OCI-M2 (cell line): ENCODE results near the gene MT2A.
A peak's percentile ranks its signal among the peaks of the same experiment; 100 is the strongest.
"Not testable (repeated sequence)": the region's sequence is repeated elsewhere in the genome, so short reads cannot be mapped to it uniquely, and the experiment has no call there.

Experiments
- DNase-seq: peaks from one replicate; lab custom pipeline; 2025; ENCODE audit not compliant: unreplicated experiment; lab: John Stamatoyannopoulos, UW

The MT2A gene

DNA sequence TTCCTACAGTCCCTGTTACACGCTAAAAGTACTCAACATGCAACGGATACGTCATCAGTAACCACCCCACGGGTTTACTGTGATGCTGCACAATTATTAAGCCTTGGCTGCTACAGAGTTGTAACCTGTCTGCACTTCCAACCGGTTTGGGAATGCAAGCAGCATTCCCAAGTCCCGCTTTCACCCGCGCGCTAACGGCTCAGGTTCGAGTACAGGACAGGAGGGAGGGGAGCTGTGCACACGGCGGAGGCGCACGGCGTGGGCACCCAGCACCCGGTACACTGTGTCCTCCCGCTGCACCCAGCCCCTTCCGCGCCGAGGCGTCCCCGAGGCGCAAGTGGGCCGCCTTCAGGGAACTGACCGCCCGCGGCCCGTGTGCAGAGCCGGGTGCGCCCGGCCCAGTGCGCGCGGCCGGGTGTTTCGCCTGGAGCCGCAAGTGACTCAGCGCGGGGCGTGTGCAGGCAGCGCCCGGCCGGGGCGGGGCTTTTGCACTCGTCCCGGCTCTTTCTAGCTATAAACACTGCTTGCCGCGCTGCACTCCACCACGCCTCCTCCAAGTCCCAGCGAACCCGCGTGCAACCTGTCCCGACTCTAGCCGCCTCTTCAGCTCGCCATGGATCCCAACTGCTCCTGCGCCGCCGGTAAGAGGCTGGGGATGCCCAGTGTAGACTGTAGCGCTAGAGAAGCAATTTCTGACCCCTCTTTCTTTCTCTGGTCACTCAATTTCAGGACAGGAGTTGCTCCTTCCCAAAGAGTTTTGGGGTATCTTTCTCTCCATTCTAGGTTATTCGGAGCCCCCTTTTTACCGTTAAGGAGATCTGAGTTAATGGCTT is at the start of gene MT2A:
TSS of gene MT2A (plus strand) at position 542 of the 833 bp plus-strand sequence. CDS start at position 614, 72 bp downstream.
- DNase-seq = peak; percentile 68

GRCh38 chr16:56559109-56559508 is 49.3 kb upstream of the MT2A start:
- no peak for DNase-seq

GRCh38 chr16:56560447-56560846 is 47.9 kb upstream of the MT2A start:
- DNase-seq = no peak

DNA sequence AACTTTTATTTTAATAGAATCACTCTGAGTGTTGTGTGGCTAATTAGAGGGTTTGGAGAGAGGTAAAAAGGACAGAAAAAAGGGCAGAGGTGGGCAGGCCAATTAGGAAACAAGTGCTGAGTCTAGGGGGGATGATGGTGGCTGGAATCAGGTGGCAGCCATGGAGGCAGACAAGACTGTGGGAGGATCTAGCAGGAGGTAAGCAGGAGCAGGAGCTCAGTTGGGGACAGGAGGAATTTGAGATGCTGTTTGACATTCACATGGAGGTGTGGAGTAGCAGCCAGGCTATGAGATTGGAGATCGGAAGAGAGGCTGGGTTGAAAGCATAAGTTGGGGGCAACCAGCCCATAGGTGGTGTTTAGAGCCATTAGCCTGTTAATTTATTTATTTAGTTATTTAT is 47.3 kb upstream of the MT2A start:
- no peak for DNase-seq

DNA sequence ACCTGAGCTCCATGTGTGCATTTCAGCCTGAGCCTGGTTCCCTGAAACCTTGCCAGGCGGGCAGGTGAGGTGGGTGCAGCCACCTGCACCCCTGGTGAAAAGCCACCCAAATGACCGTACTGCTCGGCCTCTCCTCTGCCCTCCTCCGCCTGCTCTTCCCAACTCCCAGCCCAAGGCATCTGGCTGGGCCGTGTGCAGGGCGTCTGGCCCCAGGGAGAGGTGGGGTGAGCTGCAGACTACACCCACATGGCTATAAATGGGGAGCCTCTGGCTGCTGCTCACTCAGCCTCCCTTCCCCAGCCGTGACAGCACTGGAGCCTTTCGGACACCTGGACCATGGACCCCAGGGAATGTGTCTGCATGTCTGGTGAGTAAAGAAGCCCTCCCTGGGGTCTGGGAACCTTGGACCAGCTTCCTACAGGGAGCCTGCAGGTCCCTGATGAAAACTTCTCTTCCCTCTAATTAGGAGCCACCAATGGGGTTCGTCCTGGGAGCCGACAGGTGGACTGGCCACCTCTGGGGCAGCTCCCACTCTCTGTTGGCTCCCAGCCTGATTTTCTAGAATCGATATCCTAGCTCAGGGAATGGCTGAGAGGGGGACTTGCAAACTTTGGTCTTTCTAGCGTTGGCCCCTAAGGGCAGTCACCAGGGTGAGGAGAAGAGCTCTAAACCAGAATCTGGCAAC is 43.4 kb upstream of the MT2A start, which contains the start of gene MT4:
TSS of gene MT4 (plus strand) at position 281 of the 685 bp plus-strand sequence. CDS start at position 337, 56 bp downstream.
- DNase-seq = no peak

DNA sequence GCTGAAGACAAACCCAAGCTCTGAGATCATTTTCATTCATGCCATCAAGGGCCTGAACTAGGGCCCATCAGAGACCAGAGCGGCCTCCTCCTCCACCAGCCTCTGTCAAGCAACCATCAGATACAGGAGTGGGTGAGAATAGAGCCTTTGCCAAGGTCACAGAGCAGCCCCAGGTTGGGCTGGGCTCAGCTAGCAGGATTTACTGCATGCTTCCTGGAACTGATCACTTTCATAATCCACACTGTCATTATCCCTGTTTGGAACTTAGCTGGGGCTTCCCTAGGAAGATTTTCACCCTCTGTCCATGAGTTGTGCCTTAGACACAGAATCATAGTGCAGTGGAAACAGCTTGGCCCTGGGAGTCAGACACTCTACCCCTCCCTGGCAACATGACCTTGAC is 38.4 kb upstream of the MT2A start:
- no peak for DNase-seq

- DNase-seq = no peak
These were observed 36.9 kb upstream of the MT2A start for GRCh38 chr16:56571525-56571924.

- DNase-seq = no peak
These were observed 33.8 kb upstream of the MT2A start for GRCh38 chr16:56574625-56575024.

DNA sequence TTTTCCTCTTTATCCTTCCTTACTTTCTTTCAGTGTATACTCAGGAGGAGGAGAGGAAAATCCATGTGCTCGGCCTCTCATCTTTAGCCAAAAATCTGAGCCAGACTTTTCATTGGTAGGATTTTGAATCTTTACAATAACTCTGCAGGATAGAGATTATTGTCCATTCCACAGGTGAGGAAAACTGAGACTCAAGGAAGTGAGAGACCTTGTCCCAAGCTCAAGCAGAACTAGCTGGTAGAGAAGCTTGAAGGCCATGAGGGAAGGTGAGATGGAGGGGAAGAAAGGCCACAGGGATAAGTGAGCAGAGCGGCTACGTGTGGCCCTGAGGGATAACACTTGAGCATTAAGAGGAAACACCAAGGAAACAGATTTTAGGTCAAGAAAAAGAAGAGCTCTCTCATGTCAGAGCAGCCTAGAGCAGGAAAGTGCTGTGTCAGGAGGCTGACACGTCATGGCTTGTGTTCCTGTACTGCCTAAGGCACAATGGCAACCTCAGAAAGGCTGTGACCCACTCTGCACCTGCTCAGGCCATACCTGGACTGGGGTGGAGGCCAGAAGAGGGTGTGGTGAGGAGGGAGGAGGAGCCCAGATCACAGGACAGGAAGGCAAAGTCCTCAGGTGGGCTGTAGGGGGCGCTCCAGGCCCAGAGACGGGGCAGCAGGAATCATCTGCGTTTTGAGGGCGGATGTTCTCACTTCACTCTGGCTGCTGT is 31.6 kb upstream of the MT2A start:
- no peak for DNase-seq

DNA sequence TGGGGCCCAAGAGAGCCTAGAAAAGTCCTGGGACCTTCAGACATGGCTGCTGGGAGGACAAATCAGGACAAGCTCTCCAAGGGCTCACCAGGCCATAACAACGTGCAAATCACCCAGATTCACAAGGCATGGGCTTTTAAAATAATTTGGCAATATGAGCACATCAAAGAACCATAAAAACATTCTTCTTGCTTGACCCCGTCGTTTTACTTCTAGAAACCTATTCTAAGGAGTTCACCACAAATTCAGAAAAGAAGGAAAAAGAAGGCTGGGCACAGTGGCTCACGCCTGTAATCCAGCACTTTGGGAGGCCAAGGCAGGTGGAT is 31.1 kb upstream of the MT2A start:
- no peak for DNase-seq

GRCh38 chr16:56580391-56581048 is 27.9 kb upstream of the MT2A start:
- no peak for DNase-seq

GRCh38 chr16:56582911-56583310 is 25.5 kb upstream of the MT2A start:
- not testable (repeated sequence) for DNase-seq

- DNase-seq = no peak
These were observed 24.8 kb upstream of the MT2A start for GRCh38 chr16:56583351-56584168.

DNA sequence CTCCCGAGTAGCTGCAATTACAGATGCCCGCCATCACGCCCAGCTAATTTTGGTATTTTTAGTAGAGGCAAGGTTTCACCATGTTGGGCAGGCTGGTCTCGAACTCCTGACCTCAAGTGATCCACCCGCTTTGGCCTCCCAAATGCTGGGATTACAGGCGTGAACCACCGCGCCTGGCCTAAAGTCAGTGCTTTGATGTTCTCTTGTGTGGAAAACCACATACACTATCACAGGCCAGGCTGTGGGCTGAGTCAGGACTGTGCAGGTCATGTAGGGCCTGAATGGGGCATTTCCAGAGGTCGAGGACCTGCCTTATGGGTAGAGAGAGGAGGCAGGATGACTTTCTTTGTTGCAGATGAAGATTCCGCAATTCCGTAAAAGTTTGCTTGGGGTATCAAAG is 24.1 kb upstream of the MT2A start:
- no peak for DNase-seq

- no peak for DNase-seq
These were observed 19.6 kb upstream of the MT2A start for GRCh38 chr16:56588781-56589140.

DNA sequence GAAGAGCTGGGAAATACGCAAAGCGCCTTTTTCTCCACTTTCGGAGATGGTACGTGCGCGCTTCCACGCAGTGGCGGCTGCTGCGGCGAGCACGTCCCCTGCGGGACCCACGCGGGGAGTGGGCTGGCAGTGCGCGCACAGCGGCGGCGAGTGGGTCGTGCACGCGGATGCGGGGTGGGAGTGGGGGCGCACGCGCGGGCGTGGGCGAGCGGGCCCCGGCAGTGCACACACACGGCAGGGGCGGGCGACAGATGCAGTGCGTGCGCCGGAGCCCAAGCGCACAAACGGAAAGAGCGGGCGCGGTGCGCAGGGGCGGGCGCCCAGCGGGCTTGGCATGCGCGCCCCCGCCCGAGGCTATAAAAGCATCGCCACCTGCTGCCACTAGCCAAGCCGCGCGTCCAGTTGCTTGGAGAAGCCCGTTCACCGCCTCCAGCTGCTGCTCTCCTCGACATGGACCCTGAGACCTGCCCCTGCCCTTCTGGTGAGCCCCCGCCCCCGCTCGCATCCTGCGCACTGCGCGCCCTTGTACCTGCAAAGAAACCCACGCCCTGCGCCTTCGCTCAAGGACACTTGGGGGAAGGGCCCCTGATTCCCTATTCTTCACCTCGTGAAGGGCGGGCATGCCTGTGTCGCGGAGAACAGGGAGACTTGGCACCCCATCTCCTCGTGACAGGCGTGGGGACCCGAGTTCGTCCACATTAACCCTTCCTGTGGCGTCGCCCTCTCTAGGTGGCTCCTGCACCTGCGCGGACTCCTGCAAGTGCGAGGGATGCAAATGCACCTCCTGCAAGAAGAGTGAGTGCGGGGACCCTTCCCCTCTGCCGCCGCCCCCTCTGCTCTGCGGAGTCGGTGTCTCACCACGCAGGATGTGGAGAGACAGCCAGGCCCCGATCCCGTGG is 19.0 kb upstream of the MT2A start, which contains the start of gene MT3:
TSS of gene MT3 (plus strand) at position 388 of the 899 bp plus-strand sequence. CDS start at position 451, 63 bp downstream.
- DNase-seq = no peak

GRCh38 chr16:56591377-56592060 is 16.9 kb upstream of the MT2A start:
- no peak for DNase-seq

DNA sequence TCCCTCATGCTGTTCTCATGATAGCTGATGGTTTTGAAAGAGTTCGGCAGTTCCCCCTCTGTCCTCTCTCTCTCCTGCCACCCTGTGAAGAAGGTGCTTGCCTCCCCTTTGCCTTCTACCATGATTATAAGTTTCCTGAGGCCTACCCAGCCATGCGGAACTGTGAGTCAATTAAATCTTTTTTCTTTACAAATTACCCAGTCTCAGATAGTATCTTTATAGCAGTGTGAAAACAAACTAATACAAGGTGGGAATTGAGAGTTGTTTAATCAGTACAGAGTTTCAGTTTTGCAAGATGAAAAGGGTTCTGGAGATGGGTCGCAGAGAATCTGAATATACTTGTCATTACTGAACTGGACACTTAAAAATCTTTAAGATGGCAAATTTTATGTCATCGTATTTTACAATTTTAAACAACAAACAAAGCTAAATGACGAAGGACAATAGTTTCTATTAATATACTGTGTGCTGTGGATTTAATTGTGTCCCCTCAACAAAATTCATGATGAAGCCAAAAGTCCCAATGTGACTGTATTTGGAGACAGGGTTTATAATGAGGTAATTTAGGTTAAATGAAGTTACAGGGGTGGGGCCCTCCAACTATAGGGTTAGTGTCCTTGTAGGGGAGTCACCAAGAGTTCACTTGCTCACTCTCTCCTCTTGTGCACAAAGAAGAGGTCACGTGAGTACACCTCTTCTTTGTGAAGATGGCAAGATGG is 14.7 kb upstream of the MT2A start:
- DNase-seq = no peak
